Upper lobe of right lung (tissue), 1 donor: Measurements from ENCODE around the gene MAP3K7CL. TPM values are rescaled to one million over a fixed set of nuclear protein-coding genes. Genes with fewer than 3 reads are reported as not detected.

Experiments
- ATAC-seq: fragments of 200-7000 bp; cut with Tn5 transposase; one replicate; pipeline ENCODE4 v1.9.1; 2020; ENCODE audit warnings: mild to moderate bottlenecking, moderate library complexity
- DNase-seq: peaks from one replicate; pipeline ENCODE4 v3.0.0-alpha.2; 2020
- H3K27ac ChIP-seq: fragments of 200-600 bp; one replicate; pipeline ENCODE4 v1.8.0; 2022
- H3K27me3 ChIP-seq: fragments of 200-600 bp; one replicate; pipeline ENCODE4 v1.8.0; 2022; ENCODE audit warnings: mild to moderate bottlenecking
- H3K36me3 ChIP-seq: fragments of 200-600 bp; one replicate; pipeline ENCODE4 v1.8.0; 2022
- H3K4me1 ChIP-seq: fragments of 200-600 bp; one replicate; pipeline ENCODE4 v1.8.0; 2022
- H3K4me3 ChIP-seq: fragments of 200-600 bp; one replicate; pipeline ENCODE4 v1.8.0; 2022; ENCODE audit warnings: mild to moderate bottlenecking
- H3K9me3 ChIP-seq: fragments of 200-600 bp; one replicate; pipeline ENCODE4 v1.8.0; 2022
- CTCF ChIP-seq: fragments of 200-600 bp; IDR thresholded peaks from one replicate; pipeline ENCODE4 v1.8.0; 2022; ENCODE audit warnings: antibody characterized with exemption
- intact Hi-C: fragments of 100-400 bp; cut with DNase I; formaldehyde crosslinking; loops from one replicate; pipeline ENCODE4 v1.11.0; 2022
- total RNA-seq: library from RNA; stranded (reverse); fragmentation: NEBNext Ultra II Directional; extraction: Animal tissue kit (Norgen Biotek cat#: 25700); gene quantifications from one replicate; pipeline ENCODE4 v1.2.1, GENCODE V29; 2021
- donor health status: DM: no; HTN: yes; CAD: no; lungs with severe emphysema.

Gene MAP3K7CL
- total RNA-seq, 1 donor from 2014 or later: 7.6 TPM

GRCh38 chr21:29193901-29194300 lies 63.5 kb downstream of the MAP3K7CL start:
- no peak for ATAC-seq
- no peak for DNase-seq
- no peak overlapping the region for H3K27ac ChIP-seq
- H3K4me1 ChIP-seq: peaks cover 16% of the 10 kb centered on the region
- no peak for TF ChIP-seq CTCF
- H3K27me3 ChIP-seq: no peaks in the 10 kb centered on the region
- H3K4me3 ChIP-seq: no peak overlapping the region
- no peaks in the 10 kb centered on the region for H3K36me3 ChIP-seq
- H3K9me3 ChIP-seq: no peaks in the 10 kb centered on the region
- intact Hi-C loops: no loop called here

DNA sequence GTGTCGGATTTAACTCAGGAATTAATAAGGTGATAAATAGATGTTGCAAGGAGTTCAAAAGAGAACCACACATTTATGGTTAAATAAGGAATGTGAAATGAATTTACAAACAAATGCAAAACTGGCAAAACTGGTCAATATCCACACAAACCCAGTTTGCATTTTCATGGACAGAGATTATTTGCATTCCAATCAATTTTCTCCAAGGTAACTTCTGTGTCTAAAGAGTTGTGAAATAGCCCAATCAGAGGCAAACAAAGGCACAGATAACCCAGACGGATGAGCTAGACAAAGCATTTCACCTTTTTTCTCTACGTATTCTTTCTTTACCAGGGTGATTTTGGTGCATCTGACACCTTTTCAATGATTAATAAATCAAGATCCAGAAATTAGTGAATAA lies 63.9 kb downstream of the MAP3K7CL start:
- ATAC-seq (no peak), DNase-seq (no peak)
- H3K36me3 ChIP-seq: no peaks in the 10 kb centered on the region
- H3K4me3 ChIP-seq: no peak overlapping the region
- H3K4me1 ChIP-seq: peaks cover 16% of the 10 kb centered on the region
- intact Hi-C loops: no loop called here
- H3K27ac ChIP-seq: no peak overlapping the region
- H3K9me3 ChIP-seq: no peaks in the 10 kb centered on the region
- no peak for TF ChIP-seq CTCF
- H3K27me3 ChIP-seq: no peaks in the 10 kb centered on the region

DNA sequence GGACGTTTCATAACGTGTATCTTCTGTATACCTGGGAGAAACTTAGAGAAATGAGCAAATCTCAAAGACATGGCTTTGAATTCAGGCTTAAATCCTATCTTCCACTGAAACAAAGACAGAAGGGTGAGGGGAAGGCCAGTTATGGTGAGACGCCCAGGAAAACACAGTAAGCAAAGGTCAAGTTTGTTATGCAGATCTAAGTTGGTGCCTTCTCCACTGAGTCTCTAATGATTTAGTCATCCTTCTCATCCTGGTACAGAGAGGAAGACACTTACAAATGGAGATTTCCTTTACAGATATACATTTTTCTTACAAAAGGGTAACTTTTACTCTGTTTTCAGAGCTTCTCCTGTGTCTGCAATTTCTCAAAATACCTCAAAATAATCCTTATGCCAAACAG lies 64.4 kb downstream of the MAP3K7CL start:
- DNase-seq (no peak), ATAC-seq (no peak)
- Histone ChIP-seq H3K4me1 (peaks cover 16% of the 10 kb centered on the region), H3K4me3 (no peak overlapping the region), H3K36me3 (no peaks in the 10 kb centered on the region), H3K27me3 (no peaks in the 10 kb centered on the region), H3K27ac (peak overlapping the region; percentile 26), H3K9me3 (no peaks in the 10 kb centered on the region)
- intact Hi-C loops: no loop called here
- TF ChIP-seq CTCF: no peak

GRCh38 chr21:29195981-29196669 lies 65.7 kb downstream of the MAP3K7CL start:
- intact Hi-C loops: no loop called here
- peak; percentile 45 for TF ChIP-seq CTCF
- DNase-seq (no peak), ATAC-seq (peak; percentile 96)
- Histone ChIP-seq H3K36me3 (no peaks in the 10 kb centered on the region), H3K4me3 (peak overlapping the region; percentile 28), H3K9me3 (no peaks in the 10 kb centered on the region), H3K27ac (peak overlapping the region; percentile 71), H3K4me1 (peaks cover 16% of the 10 kb centered on the region), H3K27me3 (no peaks in the 10 kb centered on the region)

DNA sequence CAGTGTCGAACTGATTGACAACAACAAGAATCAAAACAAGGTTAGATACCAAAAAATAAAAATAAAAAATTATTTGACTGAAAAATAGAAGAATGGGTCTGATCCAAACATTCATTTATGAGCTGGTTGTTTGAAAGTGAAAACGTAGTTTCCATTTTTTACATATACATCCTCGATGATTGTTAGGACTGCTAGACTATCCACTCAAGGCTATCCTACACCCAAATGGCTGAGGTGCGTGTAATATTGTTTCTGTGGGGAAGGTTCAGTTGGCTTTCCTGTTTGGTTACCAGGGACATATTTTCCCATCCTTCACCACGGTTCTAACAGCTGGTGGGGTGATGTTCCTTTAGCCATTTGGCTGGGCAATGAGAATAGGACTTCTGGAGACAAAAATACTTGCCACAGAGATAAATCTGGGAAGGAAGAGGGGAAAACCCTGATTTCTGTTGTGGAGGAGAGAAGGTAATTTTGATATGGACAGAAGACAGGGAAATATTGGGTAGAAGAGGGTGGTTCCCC lies 66.3 kb downstream of the MAP3K7CL start:
- intact Hi-C loops: no loop called here
- ATAC-seq: no peak
- Histone ChIP-seq H3K4me1 (peaks cover 16% of the 10 kb centered on the region), H3K36me3 (no peaks in the 10 kb centered on the region), H3K27me3 (no peaks in the 10 kb centered on the region), H3K9me3 (no peaks in the 10 kb centered on the region), H3K4me3 (peak overlapping the region; percentile 28), H3K27ac (peak overlapping the region; percentile 71)
- DNase-seq: no peak
- TF ChIP-seq CTCF: no peak

- Histone ChIP-seq H3K4me1 (peaks cover 7% of the 10 kb centered on the region), H3K36me3 (no peaks in the 10 kb centered on the region), H3K27ac (no peak overlapping the region), H3K9me3 (no peaks in the 10 kb centered on the region), H3K27me3 (no peaks in the 10 kb centered on the region), H3K4me3 (no peak overlapping the region)
- no peak for ATAC-seq
- intact Hi-C loops: no loop called here
- DNase-seq: no peak
- TF ChIP-seq CTCF: no peak
These were observed 70.7 kb downstream of the MAP3K7CL start for GRCh38 chr21:29201186-29201585.
